Endothelial cell (in vitro differentiated cells): Measurements from ENCODE around the gene PRSS50. TPM values are rescaled to one million over a fixed set of nuclear protein-coding genes. Genes with fewer than 3 reads are reported as not detected.
A peak's percentile ranks its signal among the peaks of the same experiment; 100 is the strongest.

Experiments
- DNase-seq: peaks from one replicate; pipeline ENCODE4 v3.0.0; 2021; ENCODE audit warnings: low spot score
- H3K27ac Mint-ChIP-seq: one replicate; pipeline ENCODE4 v1.8.0; 2021; ENCODE audit warnings: mixed read lengths, inconsistent platforms; ENCODE audit not compliant: unreplicated experiment
- H3K27me3 Mint-ChIP-seq: one replicate; pipeline ENCODE4 v1.8.0; 2021; ENCODE audit warnings: mild to moderate bottlenecking, moderate library complexity, mixed read lengths, inconsistent platforms; ENCODE audit not compliant: unreplicated experiment
- H3K36me3 Mint-ChIP-seq: one replicate; pipeline ENCODE4 v1.8.0; 2021; ENCODE audit warnings: mild to moderate bottlenecking, low read depth, mixed read lengths, inconsistent platforms; ENCODE audit not compliant: unreplicated experiment
- H3K4me1 Mint-ChIP-seq: one replicate; pipeline ENCODE4 v1.8.0; 2021; ENCODE audit warnings: mild to moderate bottlenecking, mixed read lengths, inconsistent platforms; ENCODE audit not compliant: unreplicated experiment
- H3K4me3 Mint-ChIP-seq: one replicate; pipeline ENCODE4 v1.8.0; 2021; ENCODE audit warnings: mild to moderate bottlenecking, mixed read lengths, inconsistent platforms; ENCODE audit not compliant: unreplicated experiment
- H3K9me3 Mint-ChIP-seq: one replicate; pipeline ENCODE4 v1.8.0; 2021; ENCODE audit warnings: mixed read lengths, inconsistent platforms; ENCODE audit not compliant: unreplicated experiment
- CTCF ChIP-seq: fragments of 200-600 bp; sonication (generic); IDR thresholded peaks from one replicate; pipeline ENCODE4 v1.5.0; 2021; ENCODE audit warnings: antibody characterized with exemption; ENCODE audit not compliant: unreplicated experiment
- total RNA-seq: library from RNA; stranded (reverse); fragmentation: NEBNext Ultra II Directional; extraction: Animal tissue kit (Norgen Biotek cat#: 25700); gene quantifications from one replicate; pipeline ENCODE4 v1.2.1, GENCODE V29; 2021; ENCODE audit not compliant: unreplicated experiment

Gene PRSS50
- total RNA-seq, 1 donor from 2014 or later: 0.38 TPM

- H3K27me3 Mint-ChIP-seq: peaks cover 7% of the 10 kb centered on the region
- H3K4me3 Mint-ChIP-seq: no peak overlapping the region
- DNase-seq: no peak
- H3K27ac Mint-ChIP-seq: no peak overlapping the region
- TF ChIP-seq CTCF: no peak
- no peaks in the 10 kb centered on the region for H3K4me1 Mint-ChIP-seq
- peaks cover 4% of the 10 kb centered on the region for H3K36me3 Mint-ChIP-seq
- no peaks in the 10 kb centered on the region for H3K9me3 Mint-ChIP-seq
Measured at GRCh38 chr3:46675843-46676567, 41.7 kb downstream of the PRSS50 start.

GRCh38 chr3:46675426-46675825, 42.2 kb downstream of the PRSS50 start:
- no peak for TF ChIP-seq CTCF
- Mint-ChIP-seq H3K27me3 (peaks cover 7% of the 10 kb centered on the region), H3K4me1 (no peaks in the 10 kb centered on the region), H3K4me3 (no peak overlapping the region), H3K36me3 (peaks cover 4% of the 10 kb centered on the region), H3K27ac (no peak overlapping the region), H3K9me3 (no peaks in the 10 kb centered on the region)
- no peak for DNase-seq

GRCh38 chr3:46674031-46674845, 43.4 kb downstream of the PRSS50 start:
- no peaks in the 10 kb centered on the region for H3K9me3 Mint-ChIP-seq
- no peaks in the 10 kb centered on the region for H3K4me1 Mint-ChIP-seq
- H3K27ac Mint-ChIP-seq: no peak overlapping the region
- peak; percentile 16 for TF ChIP-seq CTCF
- peaks cover 7% of the 10 kb centered on the region for H3K27me3 Mint-ChIP-seq
- H3K4me3 Mint-ChIP-seq: no peak overlapping the region
- no peak for DNase-seq
- peaks cover 4% of the 10 kb centered on the region for H3K36me3 Mint-ChIP-seq

GRCh38 chr3:46673151-46674030, 44.3 kb downstream of the PRSS50 start:
- H3K9me3 Mint-ChIP-seq: no peaks in the 10 kb centered on the region
- H3K27me3 Mint-ChIP-seq: peaks cover 7% of the 10 kb centered on the region
- H3K27ac Mint-ChIP-seq: peak overlapping the region; percentile 36
- TF ChIP-seq CTCF: no peak
- peaks cover 4% of the 10 kb centered on the region for H3K36me3 Mint-ChIP-seq
- H3K4me3 Mint-ChIP-seq: no peak overlapping the region
- DNase-seq: no peak
- H3K4me1 Mint-ChIP-seq: no peaks in the 10 kb centered on the region
